Activated T-helper 1 cell treated with Interleukin-2 at 50 U/mL for 16 hours (primary cell): ENCODE results near the gene EXOC6.
"Not testable (repeated sequence)": the region's sequence is repeated elsewhere in the genome, so short reads cannot be mapped to it uniquely, and the experiment has no call there.

Experiments
- DNase-seq: peaks from one replicate; pipeline ENCODE4 v3.0.0-alpha.2; 2020; ENCODE audit warnings: low read depth

The EXOC6 gene

GRCh38 chr10:92880917-92881316 lies 32.6 kb downstream of the EXOC6 start:
- DNase-seq: no peak

DNA sequence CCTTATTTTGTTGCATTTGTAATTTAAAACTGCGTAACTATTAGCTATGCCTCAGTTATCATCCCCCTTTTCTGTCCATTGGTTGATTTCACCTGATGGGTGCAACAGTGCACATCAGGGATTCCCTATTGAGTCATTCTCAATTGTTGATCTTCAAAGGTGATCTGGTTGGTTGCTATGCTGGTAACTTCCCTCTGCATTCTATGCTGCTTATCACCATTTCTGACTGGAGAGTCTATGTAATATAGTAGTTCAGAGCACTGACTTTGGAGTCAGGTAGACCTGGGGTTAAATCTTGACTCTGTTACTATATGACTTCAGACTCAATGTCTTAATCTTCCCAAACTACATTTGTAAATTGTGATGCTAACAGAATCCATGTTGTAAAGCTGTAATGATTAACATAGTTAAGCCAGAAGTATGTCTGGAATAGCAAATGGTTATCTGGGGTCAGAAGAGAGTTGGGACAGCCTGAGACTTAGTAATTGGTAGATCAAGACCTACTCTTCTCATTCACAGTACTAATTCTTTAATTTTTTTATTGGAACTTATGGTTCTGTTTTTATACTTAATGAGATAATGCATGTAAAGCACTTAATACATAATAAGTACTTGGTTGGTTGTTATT lies 38.1 kb downstream of the EXOC6 start:
- DNase-seq: no peak

GRCh38 chr10:92890471-92890870 lies 42.2 kb downstream of the EXOC6 start:
- DNase-seq: no peak

GRCh38 chr10:92891885-92892690 lies 43.8 kb downstream of the EXOC6 start:
- DNase-seq: no peak

- no peak for DNase-seq
Measured at GRCh38 chr10:92892691-92893054, 44.4 kb downstream of the EXOC6 start.

- DNase-seq: no peak
Measured at GRCh38 chr10:92894081-92894655, 45.8 kb downstream of the EXOC6 start.

DNA sequence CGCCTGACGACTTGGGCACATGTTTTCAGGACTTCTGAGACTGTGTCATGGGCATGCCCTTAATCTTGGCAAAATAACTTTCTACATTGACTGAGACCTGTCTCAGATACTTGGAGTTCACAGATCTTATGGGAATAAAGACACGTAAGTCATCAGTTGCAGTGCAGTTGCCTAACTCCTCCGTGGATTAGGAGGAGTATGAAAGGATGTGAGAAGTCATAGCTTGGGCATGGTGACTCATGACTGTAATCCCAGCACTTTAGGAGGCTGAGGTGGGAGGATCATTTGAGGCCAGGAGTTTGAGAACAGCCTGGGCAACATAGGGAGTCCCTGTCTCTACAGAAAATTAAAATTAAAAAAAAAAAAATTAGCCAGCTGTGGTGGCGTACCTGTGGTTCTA lies 49.6 kb downstream of the EXOC6 start:
- no peak for DNase-seq

GRCh38 chr10:92901819-92902251 lies 53.5 kb downstream of the EXOC6 start:
- no peak for DNase-seq

DNA sequence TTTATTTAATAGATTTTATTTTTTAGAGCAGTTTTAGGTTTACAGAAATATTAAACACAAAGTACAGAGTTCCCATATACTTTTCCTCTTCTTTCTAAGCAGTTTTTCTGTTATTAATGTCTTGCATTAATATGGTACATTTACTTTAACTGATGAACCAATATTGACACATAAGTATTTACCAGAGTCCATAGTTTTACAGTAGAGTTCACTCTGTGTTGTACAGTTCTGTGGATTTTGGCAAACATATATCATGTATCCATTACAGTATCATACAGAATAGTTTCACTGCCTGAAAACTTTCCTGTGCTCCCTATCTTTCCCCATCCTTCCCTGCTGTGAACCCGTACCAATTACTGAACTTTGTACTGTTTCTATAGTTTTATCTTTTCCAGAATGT lies 55.3 kb downstream of the EXOC6 start:
- no peak for DNase-seq

- DNase-seq: no peak
Measured at GRCh38 chr10:92907280-92907679, 59.0 kb downstream of the EXOC6 start.

DNA sequence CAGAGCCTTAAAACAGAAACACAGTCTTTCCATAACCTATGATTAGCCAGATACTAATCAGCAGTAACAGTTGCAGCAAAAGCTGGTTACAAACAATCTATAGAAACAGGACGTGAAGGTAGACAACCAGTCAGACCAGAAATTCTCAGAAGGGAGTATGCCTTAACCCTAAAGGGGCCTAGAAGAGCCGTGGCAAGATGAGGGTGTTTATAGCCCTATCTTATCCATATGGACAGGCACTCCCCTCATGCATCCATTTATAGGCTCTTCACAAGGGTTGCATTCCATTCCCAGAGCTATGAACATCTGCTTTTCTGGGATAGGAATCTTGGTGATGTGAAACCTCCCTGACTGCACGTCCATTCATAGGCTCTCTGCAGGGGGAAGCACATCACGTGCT lies 64.3 kb downstream of the EXOC6 start:
- not testable (repeated sequence) for DNase-seq

DNA sequence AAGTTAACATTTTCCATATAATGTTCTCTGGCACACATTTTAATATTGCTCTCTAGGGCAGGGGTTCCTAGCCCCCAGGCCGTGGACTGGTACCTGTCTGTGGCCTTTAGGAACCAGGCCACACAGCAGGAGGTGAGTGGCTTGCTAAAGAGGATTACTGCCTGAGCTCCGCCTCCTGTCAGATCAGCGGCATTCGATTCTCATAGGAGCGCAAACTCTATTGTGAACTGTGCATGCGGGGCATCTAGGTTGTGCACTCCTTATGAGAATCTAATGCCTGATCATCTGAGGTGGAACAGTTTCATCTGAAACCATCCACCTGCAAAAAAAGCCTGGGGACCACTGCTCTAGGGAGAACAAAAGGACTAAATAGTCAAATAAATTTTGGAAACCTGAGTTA lies 65.7 kb downstream of the EXOC6 start:
- DNase-seq: no peak

DNA sequence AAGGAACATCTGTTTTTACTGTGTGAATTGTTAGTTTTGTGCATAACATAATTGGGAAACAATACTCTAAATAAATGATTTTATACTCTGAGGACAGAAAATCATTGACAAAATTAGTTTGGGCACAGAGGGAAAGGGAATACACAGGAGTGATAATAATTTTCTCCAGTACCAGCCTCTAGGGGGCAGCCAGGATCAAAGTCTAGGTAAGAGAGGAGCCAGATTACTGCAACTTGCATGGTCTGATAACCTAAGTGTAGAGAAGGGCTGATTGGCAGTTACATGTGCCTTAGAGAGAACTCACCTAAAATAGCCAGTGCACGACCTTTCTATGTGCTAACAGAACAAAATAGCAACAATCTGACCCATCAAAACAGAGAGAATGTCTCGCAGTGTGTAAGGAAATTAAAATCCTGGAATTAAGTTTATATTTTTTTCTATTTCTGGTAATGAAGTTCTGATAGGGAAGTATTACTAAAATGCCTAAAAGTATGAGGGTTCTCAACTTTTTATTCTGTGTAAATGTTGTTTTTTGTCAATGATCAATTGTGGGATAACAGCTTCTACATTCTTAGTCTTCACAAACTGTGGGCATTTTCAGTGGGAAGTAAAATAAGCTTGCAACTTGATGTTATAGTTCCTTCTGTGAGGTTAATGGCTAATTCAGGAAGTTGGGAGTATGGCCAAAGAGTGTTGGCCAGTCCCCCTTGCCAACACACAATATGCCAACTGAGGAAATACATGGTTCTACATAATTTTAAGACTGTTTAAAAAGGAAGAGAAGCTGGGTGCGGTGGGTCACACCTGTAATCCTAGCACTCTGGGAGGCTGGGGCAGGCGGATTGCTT lies 66.4 kb downstream of the EXOC6 start:
- DNase-seq: no peak

DNA sequence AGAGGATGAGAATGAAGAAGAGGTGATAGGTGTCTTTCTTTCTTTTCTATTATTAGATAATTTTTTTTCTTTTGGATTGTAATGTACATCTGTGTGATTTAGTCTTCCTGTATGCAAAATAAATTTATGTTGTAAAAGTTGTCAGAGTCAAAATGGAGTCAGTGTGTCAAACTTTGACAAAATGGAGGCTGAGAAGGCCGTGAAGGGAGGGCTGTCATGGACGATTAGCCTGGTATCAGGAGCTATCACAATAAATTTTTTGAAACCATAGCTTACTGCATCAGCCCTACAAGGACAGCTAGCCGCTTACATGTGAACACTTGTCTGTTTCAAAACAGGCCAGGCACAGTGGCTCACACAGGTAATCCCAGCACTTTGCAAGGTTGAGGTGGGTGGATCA lies 67.6 kb downstream of the EXOC6 start:
- no peak for DNase-seq

DNA sequence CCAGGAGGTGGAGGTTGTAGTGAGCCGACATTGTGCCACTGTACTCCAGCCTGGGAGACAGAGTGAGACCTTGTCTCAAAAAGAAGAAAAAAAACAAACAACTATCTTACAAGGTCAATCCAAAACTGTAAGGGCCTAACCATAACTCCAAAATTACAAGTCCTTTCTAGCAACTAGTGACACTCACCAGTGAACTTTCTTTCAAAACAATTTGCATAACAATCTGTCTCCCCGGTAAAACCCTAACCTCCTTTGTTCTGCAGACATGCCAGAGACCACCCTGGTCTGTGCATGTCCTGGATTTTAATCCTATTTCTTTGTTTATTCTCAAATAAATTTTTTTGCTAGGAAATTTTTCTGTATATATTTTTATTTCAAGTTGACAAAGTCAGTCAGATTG lies 68.1 kb downstream of the EXOC6 start:
- no peak for DNase-seq

DNA sequence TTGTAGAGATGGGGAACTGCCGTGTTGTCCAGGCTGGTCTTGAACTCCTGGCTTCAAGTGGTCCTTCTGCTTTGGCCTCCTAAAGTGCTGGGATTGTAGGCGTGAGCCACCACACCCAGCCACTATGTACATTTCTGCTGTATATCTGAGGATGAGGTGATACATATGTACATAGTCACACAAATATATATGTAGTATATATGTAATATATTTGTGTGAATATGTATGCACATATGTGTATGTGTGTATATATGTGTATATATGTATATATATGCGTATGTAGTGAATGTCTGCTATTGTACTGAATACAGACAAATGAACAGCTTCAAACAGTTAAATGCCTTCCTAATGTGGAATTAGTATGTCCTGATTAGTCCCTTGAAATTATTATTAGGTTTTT lies 70.3 kb downstream of the EXOC6 start:
- DNase-seq: no peak

- no peak for DNase-seq
Measured at GRCh38 chr10:92920866-92921265, 72.5 kb downstream of the EXOC6 start.

- DNase-seq: no peak
Measured at GRCh38 chr10:92923416-92923815, 75.1 kb downstream of the EXOC6 start.

- no peak for DNase-seq
Measured at GRCh38 chr10:92929896-92930295, 81.6 kb downstream of the EXOC6 start.

GRCh38 chr10:92931597-92931996 lies 83.3 kb downstream of the EXOC6 start:
- DNase-seq: no peak

DNA sequence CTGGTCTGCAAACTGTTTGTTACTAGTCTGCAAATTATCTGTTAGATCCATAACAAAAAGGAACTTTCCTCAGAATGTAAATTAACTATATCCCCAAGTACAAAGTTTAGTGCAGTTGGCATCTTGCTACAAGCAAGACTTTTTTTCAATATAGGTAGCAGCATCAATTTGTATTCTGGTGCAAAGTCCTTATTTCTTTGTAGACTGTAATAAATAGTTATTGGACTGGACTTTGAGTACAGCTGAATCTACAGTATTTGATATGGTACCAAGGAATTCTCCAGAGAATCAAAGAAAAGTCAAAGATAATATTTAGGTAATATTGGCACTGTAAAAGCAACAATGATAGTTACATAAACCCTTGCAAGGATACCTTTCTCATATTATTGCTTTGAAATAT lies 89.6 kb downstream of the EXOC6 start:
- DNase-seq: no peak

DNA sequence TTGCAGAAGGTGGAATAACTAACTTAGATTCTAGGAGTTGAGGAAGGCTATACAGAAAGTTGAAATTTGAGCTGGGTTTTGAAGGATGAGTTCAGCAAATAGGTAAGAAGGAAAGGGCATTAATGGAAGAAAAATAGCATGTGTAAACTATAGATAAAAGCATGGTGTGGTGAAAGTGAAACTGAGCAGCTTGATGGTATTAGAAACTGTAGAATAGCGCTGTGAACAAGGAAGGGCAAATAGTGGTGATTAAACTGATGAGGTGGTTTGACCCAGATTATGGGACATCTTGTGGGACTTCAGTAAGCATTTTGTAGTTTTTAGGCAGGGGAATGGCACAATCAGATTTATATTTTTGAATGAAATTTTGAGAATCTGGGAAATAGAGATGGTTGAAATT lies 90.5 kb downstream of the EXOC6 start:
- DNase-seq: no peak

DNA sequence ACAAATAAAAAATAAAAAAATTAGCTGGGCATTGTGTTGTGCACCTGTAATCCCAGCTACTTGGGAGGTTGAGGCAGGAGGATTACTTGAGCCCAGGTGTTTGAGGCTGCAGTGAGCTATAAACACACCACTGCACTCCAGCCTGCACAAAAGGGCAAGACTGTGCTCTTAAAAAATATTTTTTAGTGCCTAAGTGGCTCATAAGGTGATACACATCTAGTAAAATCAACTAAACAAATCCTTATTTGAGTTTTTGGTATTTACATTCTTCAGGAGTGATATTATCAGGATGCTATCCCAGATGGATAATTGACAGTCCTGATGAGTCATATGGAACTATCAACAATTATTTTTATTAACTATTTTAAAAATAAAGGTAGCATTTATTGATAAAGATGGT lies 93.9 kb downstream of the EXOC6 start:
- DNase-seq: no peak
